T-helper 2 cell treated with Interferon-gamma antibody and Interleukin-4, amounts not matched to agents 100 ng/mL and 5 ng/mL, for 36 hours (primary cell): ENCODE data around the gene EMILIN1. TPM values are rescaled to one million over a fixed set of nuclear protein-coding genes. Genes with fewer than 3 reads are reported as not detected.

Experiments used
- intact Hi-C: fragments of 100-400 bp; cut with micrococcal nuclease; formaldehyde crosslinking; loops from one replicate; pipeline ENCODE4 v1.15.1; 2023
- total RNA-seq: library from RNA; stranded (reverse); gene quantifications from 2 replicates; pipeline ENCODE4 v1.2.3, GENCODE V29; 2022

EMILIN1 gene
- total RNA-seq, 1 donor from 2014 or later, result 1.1 TPM

GRCh38 chr2:27079233-27080139 lies 1.1 kb downstream of the EMILIN1 start:
- intact Hi-C loops, result loop anchor here (2.0 kb wide), 1 partner anchor 55 kb away; the partner anchor contains the start of gene PREB

- intact Hi-C loops, result loop anchor here (2.0 kb wide), 1 partner anchor 55 kb away; the partner anchor contains the start of gene PREB
Observed at GRCh38 chr2:27080140-27080469, 1.7 kb downstream of the EMILIN1 start.

GRCh38 chr2:27080603-27080936 lies 2.2 kb downstream of the EMILIN1 start:
- intact Hi-C loops, result loop anchor here (2.0 kb wide), 1 partner anchor 54 kb away; the partner anchor contains the start of gene PREB

- intact Hi-C loops, result loop anchor here (1.0 to 2.0 kb wide), 4 partner anchors 11 to 53 kb away; partner anchors contain the start of genes AGBL5, OST4, PREB and TMEM214
Observed at GRCh38 chr2:27081984-27082772, 3.8 kb downstream of the EMILIN1 start.

GRCh38 chr2:27082773-27083409 lies 4.5 kb downstream of the EMILIN1 start:
- intact Hi-C loops, result no loop called here

- intact Hi-C loops, result no loop called here
Observed at GRCh38 chr2:27083410-27084296, 5.2 kb downstream of the EMILIN1 start.

- intact Hi-C loops, result loop anchor here (1.0 kb wide), 1 partner anchor 123 kb away; no protein-coding TSS in a partner anchor
Observed at GRCh38 chr2:27084297-27085061, 6.1 kb downstream of the EMILIN1 start.

GRCh38 chr2:27085062-27085672 lies 6.8 kb downstream of the EMILIN1 start:
- intact Hi-C loops, result loop anchor here (1.0 kb wide), 1 partner anchor 124 kb away; no protein-coding TSS in a partner anchor

- intact Hi-C loops, result loop anchor here (1.0 to 2.0 kb wide), 5 partner anchors 14 to 285 kb away; partner anchors contain the start of genes AGBL5, ATRAID, EIF2B4 and OST4
Observed at GRCh38 chr2:27085673-27086089, 7.3 kb downstream of the EMILIN1 start.

- intact Hi-C loops, result loop anchor here (1.0 to 2.0 kb wide), 4 partner anchors 15 to 284 kb away; partner anchors contain the start of genes AGBL5, ATRAID, EIF2B4 and OST4
Observed at GRCh38 chr2:27086090-27086723, 7.8 kb downstream of the EMILIN1 start.

- intact Hi-C loops, result loop anchor here (1.0 to 2.0 kb wide), 4 partner anchors 16 to 283 kb away; partner anchors contain the start of genes AGBL5, ATRAID, EIF2B4 and OST4
Observed at GRCh38 chr2:27086724-27087593, 8.5 kb downstream of the EMILIN1 start, which contains the start of gene KHK. KHK (plus strand) TSS chr2:27086772; CDS start chr2:27087260, 488 bp downstream.

GRCh38 chr2:27087823-27088410 lies 9.5 kb downstream of the EMILIN1 start:
- intact Hi-C loops, result loop anchor here (2.0 kb wide), 1 partner anchor 125 kb away; the partner anchor contains the start of genes ATRAID and SLC5A6

- intact Hi-C loops, result no loop called here
Observed at GRCh38 chr2:27088634-27089033, 10.2 kb downstream of the EMILIN1 start.

- intact Hi-C loops, result no loop called here
Observed at GRCh38 chr2:27089111-27089954, 10.9 kb downstream of the EMILIN1 start.

- intact Hi-C loops, result no loop called here
Observed at GRCh38 chr2:27091746-27092695, 13.6 kb downstream of the EMILIN1 start.
